ENCODE data around the gene STK16. TPM values are rescaled to one million over a fixed set of nuclear protein-coding genes. Genes with fewer than 3 reads are reported as not detected.

STK16 gene
- total RNA-seq, 1 donor from 2014 or later = 19.9 TPM

DNA sequence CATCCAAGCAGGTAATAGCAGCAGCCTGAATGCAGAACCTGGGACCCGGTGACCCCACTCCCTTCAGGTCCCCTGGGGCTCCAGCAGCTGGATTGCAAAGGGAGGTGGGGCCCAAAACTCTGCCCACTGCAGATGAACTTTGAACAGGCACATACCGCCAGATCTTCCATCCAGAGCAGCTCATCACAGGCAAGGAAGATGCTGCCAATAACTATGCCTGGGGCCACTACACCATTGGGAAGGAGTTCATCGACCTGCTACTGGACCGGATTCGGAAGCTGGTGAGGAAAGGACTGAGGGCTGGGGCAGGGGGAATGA lies 24.7 kb downstream of the STK16 start:
- Histone ChIP-seq H3K79me2 (ENCODE audit: low read depth) (no peaks in the 10 kb centered on the region), H3K4me3 (no peak overlapping the region), H3K4me2 (no peak overlapping the region), H3K9me3 (ENCODE audit: low read depth) (no peaks in the 10 kb centered on the region), H4K20me1 (ENCODE audit: low read depth) (no peaks in the 10 kb centered on the region), H3K27me3 (peaks cover 8% of the 10 kb centered on the region), H3K4me1 (peaks cover 4% of the 10 kb centered on the region), H3K36me3 (no peaks in the 10 kb centered on the region), H3K9ac (no peak overlapping the region), H3F3A (ENCODE audit: low read depth) (no peaks in the 10 kb centered on the region), H3K27ac (no peak overlapping the region), H2AFZ (replicated peaks) (no peak overlapping the region)
- H3K4me3 Mint-ChIP-seq = no peak overlapping the region
- peaks cover 19% of the 10 kb centered on the region for H3K27me3 Mint-ChIP-seq (ENCODE audit: insufficient read depth, low read depth)
- peaks cover 6% of the 10 kb centered on the region for H3K4me1 Mint-ChIP-seq
- no peaks in the 10 kb centered on the region for H3K9me3 Mint-ChIP-seq
- H3K27ac Mint-ChIP-seq = no peak overlapping the region
- TF ChIP-seq, protein P1, sequence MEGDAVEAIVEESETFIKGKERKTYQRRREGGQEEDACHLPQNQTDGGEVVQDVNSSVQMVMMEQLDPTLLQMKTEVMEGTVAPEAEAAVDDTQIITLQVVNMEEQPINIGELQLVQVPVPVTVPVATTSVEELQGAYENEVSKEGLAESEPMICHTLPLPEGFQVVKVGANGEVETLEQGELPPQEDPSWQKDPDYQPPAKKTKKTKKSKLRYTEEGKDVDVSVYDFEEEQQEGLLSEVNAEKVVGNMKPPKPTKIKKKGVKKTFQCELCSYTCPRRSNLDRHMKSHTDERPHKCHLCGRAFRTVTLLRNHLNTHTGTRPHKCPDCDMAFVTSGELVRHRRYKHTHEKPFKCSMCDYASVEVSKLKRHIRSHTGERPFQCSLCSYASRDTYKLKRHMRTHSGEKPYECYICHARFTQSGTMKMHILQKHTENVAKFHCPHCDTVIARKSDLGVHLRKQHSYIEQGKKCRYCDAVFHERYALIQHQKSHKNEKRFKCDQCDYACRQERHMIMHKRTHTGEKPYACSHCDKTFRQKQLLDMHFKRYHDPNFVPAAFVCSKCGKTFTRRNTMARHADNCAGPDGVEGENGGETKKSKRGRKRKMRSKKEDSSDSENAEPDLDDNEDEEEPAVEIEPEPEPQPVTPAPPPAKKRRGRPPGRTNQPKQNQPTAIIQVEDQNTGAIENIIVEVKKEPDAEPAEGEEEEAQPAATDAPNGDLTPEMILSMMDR (IDR thresholded peaks at IDR 0.05) = no peak
- no peak for TF ChIP-seq EZH2 (IDR thresholded peaks at IDR 0.05)
- no peak for TF ChIP-seq EZH2phosphoT487 (IDR thresholded peaks at IDR 0.05)
- no peaks in the 10 kb centered on the region for H3K36me3 Mint-ChIP-seq
- DNase-seq (ENCODE audit: low spot score) = no peak

DNA sequence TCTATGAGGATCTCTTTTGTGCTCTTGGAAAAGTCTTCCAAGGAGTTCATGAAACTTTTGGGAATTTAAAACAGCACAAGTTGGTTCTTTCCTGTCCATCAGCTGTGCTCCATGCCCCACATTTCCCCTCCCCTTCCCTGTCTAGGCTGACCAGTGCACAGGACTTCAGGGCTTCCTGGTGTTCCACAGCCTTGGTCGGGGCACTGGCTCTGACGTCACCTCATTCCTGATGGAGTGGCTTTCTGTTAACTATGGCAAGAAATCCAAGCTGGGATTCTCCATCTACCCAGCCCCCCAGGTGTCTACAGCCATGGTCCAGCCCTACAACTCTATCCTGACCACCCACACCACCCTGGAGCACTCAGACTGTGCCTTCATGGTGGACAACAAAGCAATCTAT lies 25.7 kb downstream of the STK16 start:
- Histone ChIP-seq H3K79me2 (ENCODE audit: low read depth) (no peaks in the 10 kb centered on the region), H3K9ac (no peak overlapping the region), H3K9me3 (ENCODE audit: low read depth) (no peaks in the 10 kb centered on the region), H3K27me3 (peaks cover 8% of the 10 kb centered on the region), H3K4me3 (no peak overlapping the region), H3K36me3 (no peaks in the 10 kb centered on the region), H4K20me1 (ENCODE audit: low read depth) (no peaks in the 10 kb centered on the region), H2AFZ (replicated peaks) (no peak overlapping the region), H3K4me2 (no peak overlapping the region), H3K4me1 (peaks cover 3% of the 10 kb centered on the region), H3F3A (ENCODE audit: low read depth) (no peaks in the 10 kb centered on the region), H3K27ac (no peak overlapping the region)
- no peak for DNase-seq (ENCODE audit: low spot score)
- Mint-ChIP-seq H3K9me3 (no peaks in the 10 kb centered on the region), H3K4me1 (peaks cover 6% of the 10 kb centered on the region), H3K36me3 (no peaks in the 10 kb centered on the region), H3K27ac (no peak overlapping the region), H3K4me3 (no peak overlapping the region), H3K27me3 (ENCODE audit: insufficient read depth, low read depth) (peaks cover 19% of the 10 kb centered on the region)
- TF ChIP-seq EZH2phosphoT487 (IDR thresholded peaks at IDR 0.05) (no peak), EZH2 (IDR thresholded peaks at IDR 0.05) (no peak)
- TF ChIP-seq, protein P1 (IDR thresholded peaks at IDR 0.05) = no peak

DNA sequence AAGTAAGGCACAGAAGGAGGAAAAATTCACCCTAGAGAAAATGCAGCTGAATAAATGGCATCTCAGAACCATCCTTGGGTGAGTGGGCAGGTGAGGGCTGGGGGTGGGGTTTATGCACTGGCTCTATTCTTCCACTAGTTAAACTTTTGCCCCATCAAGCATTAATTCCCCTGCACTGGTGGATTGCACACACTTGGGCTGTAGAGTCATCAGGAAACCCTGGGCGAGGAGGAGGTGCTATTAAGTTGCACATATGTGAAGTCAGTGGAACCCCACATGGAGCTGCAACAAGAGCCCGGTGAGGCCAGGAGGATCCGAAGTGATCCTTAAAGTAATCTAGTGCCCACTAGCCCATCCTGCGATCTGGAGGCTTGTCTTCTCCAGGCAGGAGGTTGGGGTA lies 27.1 kb downstream of the STK16 start:
- Histone ChIP-seq H2AFZ (replicated peaks) (no peak overlapping the region), H3K79me2 (ENCODE audit: low read depth) (no peaks in the 10 kb centered on the region), H3K4me1 (no peaks in the 10 kb centered on the region), H3K4me3 (no peak overlapping the region), H3K4me2 (no peak overlapping the region), H3K9ac (no peak overlapping the region), H3K9me3 (ENCODE audit: low read depth) (no peaks in the 10 kb centered on the region), H3K36me3 (no peaks in the 10 kb centered on the region), H4K20me1 (ENCODE audit: low read depth) (no peaks in the 10 kb centered on the region), H3K27ac (no peak overlapping the region), H3F3A (ENCODE audit: low read depth) (no peaks in the 10 kb centered on the region), H3K27me3 (peaks cover 12% of the 10 kb centered on the region)
- H3K27ac Mint-ChIP-seq = no peak overlapping the region
- no peaks in the 10 kb centered on the region for H3K9me3 Mint-ChIP-seq
- peaks cover 6% of the 10 kb centered on the region for H3K4me1 Mint-ChIP-seq
- no peak overlapping the region for H3K4me3 Mint-ChIP-seq
- TF ChIP-seq, protein P1 (IDR thresholded peaks at IDR 0.05) = no peak
- no peak for TF ChIP-seq EZH2 (IDR thresholded peaks at IDR 0.05)
- no peak for TF ChIP-seq EZH2phosphoT487 (IDR thresholded peaks at IDR 0.05)
- no peak for DNase-seq (ENCODE audit: low spot score)
- H3K27me3 Mint-ChIP-seq (ENCODE audit: insufficient read depth, low read depth) = peaks cover 19% of the 10 kb centered on the region
- no peaks in the 10 kb centered on the region for H3K36me3 Mint-ChIP-seq

DNA sequence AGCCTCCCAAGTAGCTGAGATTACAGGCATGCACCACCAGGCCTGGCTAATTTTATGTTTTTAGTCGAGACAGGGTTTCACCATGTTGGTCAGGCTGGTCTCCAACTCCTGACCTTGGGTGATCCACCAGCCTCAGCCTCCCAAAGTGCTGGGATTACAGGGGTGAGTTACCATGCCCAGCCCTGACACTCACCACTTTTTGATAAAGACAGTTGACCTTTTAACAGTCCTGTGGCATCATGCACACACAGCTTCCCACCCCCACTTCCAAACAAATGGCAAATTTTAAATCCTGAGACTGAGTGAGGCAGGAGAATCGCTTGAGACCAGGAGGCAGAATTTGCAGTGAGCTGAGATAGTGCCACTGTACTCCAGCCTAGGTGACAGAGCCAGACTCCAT lies 27.7 kb downstream of the STK16 start:
- H3K9ac ChIP-seq = no peak overlapping the region
- H3K4me2 ChIP-seq = no peak overlapping the region
- Mint-ChIP-seq H3K27ac (no peak overlapping the region), H3K36me3 (no peaks in the 10 kb centered on the region), H3K4me3 (no peak overlapping the region), H3K27me3 (ENCODE audit: insufficient read depth, low read depth) (peaks cover 19% of the 10 kb centered on the region), H3K9me3 (no peaks in the 10 kb centered on the region), H3K4me1 (peaks cover 11% of the 10 kb centered on the region)
- H3K36me3 ChIP-seq = no peaks in the 10 kb centered on the region
- no peak for DNase-seq (ENCODE audit: low spot score)
- no peaks in the 10 kb centered on the region for H3K79me2 ChIP-seq (ENCODE audit: low read depth)
- no peaks in the 10 kb centered on the region for H3K9me3 ChIP-seq (ENCODE audit: low read depth)
- TF ChIP-seq EZH2 (IDR thresholded peaks at IDR 0.05) (no peak), EZH2phosphoT487 (IDR thresholded peaks at IDR 0.05) (no peak)
- TF ChIP-seq, protein P1 (IDR thresholded peaks at IDR 0.05) = no peak
- H3K4me3 ChIP-seq = no peak overlapping the region
- peaks cover 3% of the 10 kb centered on the region for H3K4me1 ChIP-seq
- H3F3A ChIP-seq (ENCODE audit: low read depth) = peaks cover 3% of the 10 kb centered on the region
- no peaks in the 10 kb centered on the region for H4K20me1 ChIP-seq (ENCODE audit: low read depth)
- H3K27ac ChIP-seq = no peak overlapping the region
- H3K27me3 ChIP-seq = peaks cover 14% of the 10 kb centered on the region
- H2AFZ ChIP-seq (replicated peaks) = no peak overlapping the region
